Esophagus muscularis mucosa (tissue), 4 donors: Measurements from ENCODE around the gene TGFBR2.

Experiments used
- EP300 ChIP-seq: sonication (generic); formaldehyde crosslinking; IDR thresholded peaks from one replicate; pipeline ENCODE4 v1.6.1; 2017; ENCODE audit warnings: antibody characterized with exemption
- POLR2A ChIP-seq: fragments of 450-650 bp; IDR thresholded peaks from one replicate; pipeline ENCODE4 v1.6.1; 2017; ENCODE audit warnings: antibody characterized with exemption, moderate library complexity, mild to moderate bottlenecking, low read depth
- POLR2AphosphoS5 ChIP-seq, 2 donors: sonication (generic); formaldehyde crosslinking; IDR thresholded peaks; one replicate each; pipeline ENCODE4 v1.6.1; 2017; ENCODE audit warnings: antibody characterized with exemption in 2 of 2
- TF ChIP-seq, protein P1 (sequence below), 3 experiments: fragments of 200-600 bp in 2 of 3; fragments of 450-650 bp in 1 of 3; sonication (generic) in 2 of 3; IDR thresholded peaks; one replicate each; pipeline ENCODE4 v1.5.1; 2017 to 2019; ENCODE audit warnings: antibody characterized with exemption in 3 of 3, mild to moderate bottlenecking in 2 of 3, moderate library complexity in 1 of 3

DNA sequence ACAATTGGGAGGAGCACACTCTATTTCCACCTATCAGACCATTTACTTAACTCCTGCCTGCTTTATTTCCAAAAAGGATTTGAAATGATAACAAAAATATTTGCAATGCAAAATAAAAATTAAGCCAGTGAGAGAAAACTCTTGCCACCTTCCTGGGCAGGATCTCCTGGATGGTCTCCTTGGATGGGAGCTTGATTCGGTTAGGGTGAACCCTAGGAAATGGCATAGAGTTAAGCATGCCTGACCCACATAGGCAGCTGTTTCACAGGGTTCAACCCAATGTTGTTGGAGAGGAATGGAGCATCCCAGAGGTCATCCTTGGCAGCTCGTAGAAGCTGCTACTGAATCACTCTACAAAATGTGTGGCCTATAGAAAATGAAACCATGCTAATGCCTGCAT, 83.8 kb downstream of the TGFBR2 start:
- TF ChIP-seq, protein P1, sequence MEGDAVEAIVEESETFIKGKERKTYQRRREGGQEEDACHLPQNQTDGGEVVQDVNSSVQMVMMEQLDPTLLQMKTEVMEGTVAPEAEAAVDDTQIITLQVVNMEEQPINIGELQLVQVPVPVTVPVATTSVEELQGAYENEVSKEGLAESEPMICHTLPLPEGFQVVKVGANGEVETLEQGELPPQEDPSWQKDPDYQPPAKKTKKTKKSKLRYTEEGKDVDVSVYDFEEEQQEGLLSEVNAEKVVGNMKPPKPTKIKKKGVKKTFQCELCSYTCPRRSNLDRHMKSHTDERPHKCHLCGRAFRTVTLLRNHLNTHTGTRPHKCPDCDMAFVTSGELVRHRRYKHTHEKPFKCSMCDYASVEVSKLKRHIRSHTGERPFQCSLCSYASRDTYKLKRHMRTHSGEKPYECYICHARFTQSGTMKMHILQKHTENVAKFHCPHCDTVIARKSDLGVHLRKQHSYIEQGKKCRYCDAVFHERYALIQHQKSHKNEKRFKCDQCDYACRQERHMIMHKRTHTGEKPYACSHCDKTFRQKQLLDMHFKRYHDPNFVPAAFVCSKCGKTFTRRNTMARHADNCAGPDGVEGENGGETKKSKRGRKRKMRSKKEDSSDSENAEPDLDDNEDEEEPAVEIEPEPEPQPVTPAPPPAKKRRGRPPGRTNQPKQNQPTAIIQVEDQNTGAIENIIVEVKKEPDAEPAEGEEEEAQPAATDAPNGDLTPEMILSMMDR (IDR thresholded peaks at IDR 0.05) = no peak
- TF ChIP-seq EP300 = no peak
- no peak for TF ChIP-seq POLR2AphosphoS5 (IDR thresholded peaks at IDR 0.05)
- no peak for TF ChIP-seq POLR2A
